Activated CD4-positive, CD25-positive, alpha-beta regulatory T cell treated with anti-CD3 and anti-CD28 coated beads, Interleukin-2, amount 50 U/mL, for 24 hours (primary cell): Measurements from ENCODE around the gene CTNNBL1.
"Not testable (repeated sequence)": the region's sequence is repeated elsewhere in the genome, so short reads cannot be mapped to it uniquely, and the experiment has no call there.

ENCODE experiments used
- ATAC-seq, 2 donors: fragments of 150-1000 bp; cut with Tn5 transposase; one replicate each; pipeline ENCODE4 v1.10.0; 2021; ENCODE audit warnings: mild to moderate bottlenecking in 1 of 2, moderate library complexity in 1 of 2

Gene CTNNBL1

GRCh38 chr20:37693635-37694626 is at the start of gene CTNNBL1:
CTNNBL1 (plus strand) TSS chr20:37694030; CDS start chr20:37694123, 93 bp downstream.
- peak; percentile 90 to 95 for ATAC-seq

- no peak for ATAC-seq
These were observed 49.2 kb upstream of the CTNNBL1 start for GRCh38 chr20:37644605-37645004.

DNA sequence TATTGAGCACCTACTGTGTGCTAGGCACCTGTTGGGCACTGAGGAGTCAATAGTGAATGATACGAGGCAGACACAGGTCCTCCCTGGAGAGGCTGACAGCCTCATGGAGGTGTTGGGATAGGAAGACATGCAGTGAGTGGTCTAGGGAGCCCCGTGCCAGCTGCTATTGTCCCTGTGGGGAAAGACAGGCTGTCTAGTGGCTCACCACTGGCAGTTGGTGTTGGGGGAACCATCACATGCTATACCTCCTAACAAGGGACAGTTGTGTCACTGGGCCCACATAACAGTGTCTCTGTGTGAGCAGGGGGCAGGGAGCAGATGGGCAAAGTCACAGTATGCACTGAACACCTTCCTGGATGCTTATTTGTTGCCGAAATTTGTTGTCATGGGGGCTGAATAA is 45.9 kb upstream of the CTNNBL1 start:
- no peak for ATAC-seq

DNA sequence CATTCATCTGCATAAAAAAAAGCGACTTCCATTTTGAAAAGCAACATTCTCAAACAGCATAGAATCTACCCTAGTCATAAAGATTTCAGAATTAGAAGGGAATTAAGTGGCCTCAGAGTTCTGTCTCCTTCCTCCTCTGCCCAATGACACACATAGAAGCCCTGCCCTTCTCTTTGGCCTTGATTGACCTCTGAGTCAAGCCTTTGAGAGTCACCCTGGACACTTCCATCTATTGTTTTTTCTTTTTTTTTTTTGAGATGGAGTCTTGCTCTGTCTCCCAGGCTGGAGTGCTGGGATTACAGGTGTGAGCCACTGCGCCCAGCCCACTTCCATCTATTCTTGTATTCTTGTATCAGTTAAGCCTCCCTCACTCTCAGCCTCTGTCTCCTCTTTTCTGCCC is 44.8 kb upstream of the CTNNBL1 start:
- ATAC-seq: no peak

DNA sequence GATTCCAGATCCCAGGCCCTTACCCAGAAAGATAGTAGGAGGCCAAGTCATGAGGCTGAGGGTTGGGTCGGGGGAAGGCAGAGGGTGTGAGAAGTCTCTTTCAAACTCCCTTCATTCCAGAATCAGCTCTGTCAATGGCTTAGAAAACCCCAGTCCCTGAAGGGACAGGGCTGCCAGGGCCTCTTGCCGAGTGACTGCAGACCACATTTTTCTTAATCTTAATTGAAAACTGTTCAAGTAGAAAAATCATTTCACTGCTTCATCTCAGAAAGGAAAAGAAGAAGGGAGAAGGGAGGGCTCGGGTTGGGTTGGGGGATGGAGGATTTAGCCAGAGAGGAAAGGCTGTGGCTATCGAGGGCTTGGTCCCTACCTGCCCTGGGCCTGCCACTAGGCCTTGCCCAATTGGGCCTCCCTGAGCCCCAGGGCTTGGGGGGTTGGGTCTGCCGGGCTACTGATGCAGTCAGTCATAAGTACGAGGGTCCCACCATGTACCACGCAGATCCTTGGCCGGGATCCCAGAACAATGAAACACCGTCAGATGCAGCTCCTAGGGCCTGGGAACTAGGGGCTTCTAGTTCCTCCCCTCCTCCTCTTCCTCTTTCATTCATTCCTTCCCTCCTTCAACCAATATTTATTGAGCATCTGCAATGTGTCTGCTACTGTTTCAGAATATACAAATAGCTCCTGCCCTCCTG is 44.0 kb upstream of the CTNNBL1 start:
- ATAC-seq: no peak

DNA sequence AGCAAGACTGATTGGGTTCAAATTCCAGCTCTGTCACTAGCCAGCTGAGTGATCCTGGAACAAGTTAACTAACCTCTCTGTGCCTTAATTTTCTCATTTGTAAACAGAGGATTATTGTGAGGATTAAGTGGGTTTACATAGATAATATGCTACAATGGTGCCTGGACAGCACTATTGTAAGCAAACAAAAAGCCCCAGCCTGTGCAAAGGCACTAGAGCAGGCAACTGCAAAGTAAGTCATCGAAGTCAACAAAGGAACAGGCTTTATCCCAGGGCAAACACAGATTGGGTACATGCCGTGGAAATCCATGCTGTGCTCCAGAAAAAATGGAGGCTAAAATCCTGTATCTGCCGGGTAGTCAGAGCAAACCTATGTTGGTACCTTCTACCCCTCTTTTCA is 43.2 kb upstream of the CTNNBL1 start:
- ATAC-seq: no peak

DNA sequence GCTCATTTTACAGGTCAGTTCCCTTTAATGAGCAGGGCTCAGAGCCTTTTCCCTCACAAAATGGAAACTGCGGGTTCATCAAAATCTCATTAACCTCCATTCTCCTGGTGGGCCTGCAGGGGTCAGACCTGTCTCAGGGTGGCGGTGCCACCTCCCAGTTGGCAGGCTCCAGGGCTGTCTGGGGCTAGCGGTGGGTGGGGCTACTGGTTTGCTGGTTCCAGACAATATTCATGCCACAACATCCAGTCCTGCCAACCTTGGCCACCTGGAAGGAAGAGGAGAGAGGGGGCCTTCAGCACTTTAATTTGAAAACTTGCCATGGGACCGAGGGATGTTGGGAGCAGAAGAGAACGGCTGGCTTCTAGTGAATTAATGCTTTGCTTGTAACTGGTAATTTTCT is 41.9 kb upstream of the CTNNBL1 start:
- peak in 1 of 2 donors; percentile 44 for ATAC-seq

DNA sequence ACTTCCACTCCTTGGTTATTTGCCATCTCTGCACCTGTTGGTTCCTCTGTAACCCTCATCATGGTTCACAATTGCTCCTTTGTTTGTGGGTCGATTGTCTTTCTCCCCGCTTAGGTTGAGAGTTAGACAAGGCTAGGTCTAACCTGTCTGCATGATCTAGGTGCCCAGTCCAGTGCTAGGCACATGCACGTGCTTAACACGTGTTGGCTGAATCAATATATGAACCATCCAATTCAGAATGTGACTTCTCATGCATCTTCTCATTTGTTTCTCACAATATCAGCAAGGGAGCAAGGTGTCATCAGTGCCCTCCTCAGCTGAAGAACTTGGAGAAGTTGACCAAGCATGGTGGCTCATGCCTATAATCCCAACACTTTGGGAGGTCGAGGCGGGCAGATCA is 36.9 kb upstream of the CTNNBL1 start:
- ATAC-seq: no peak

- no peak for ATAC-seq
These were observed 35.7 kb upstream of the CTNNBL1 start for GRCh38 chr20:37657924-37658804.

- no peak for ATAC-seq
These were observed 32.3 kb upstream of the CTNNBL1 start for GRCh38 chr20:37661519-37661918.

DNA sequence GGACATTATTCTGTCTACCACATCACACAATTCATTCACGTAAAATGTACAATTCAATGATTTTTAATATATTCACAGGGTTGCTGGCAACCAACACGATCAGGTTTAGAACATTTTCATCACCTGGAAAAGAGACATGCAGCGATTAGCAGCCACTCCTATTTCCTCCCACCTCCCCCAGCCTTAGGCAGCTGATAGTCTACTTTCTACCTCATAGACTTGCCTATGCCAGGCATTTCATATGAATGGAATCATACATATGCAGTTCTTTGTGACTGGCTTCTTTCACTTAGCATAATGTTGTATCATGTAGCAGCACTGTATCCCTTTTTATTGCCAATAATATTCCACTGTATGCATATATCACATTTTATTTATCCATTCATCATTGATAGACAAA is 31.5 kb upstream of the CTNNBL1 start:
- ATAC-seq: no peak

DNA sequence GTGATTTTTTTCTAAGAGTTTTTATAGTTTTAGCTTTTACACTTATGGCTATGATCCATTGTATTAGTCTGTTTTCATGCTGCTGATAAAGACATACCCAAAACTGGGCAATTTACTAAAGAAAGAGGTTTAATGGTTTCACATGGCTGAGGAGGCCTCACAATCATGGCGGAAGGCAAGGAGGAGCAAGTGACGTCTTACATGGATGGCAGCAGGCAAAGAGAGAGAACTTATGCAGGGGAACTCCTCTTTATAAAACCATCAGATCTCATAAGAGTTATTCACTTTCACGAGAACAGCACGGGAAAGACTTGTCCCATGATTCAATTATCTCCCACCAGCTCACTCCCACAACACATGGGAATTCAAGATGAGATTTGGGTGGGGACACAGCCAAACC is 29.2 kb upstream of the CTNNBL1 start:
- not testable (repeated sequence) for ATAC-seq

- no peak for ATAC-seq
These were observed 25.7 kb upstream of the CTNNBL1 start for GRCh38 chr20:37668166-37668565.

GRCh38 chr20:37669062-37669772 is 24.6 kb upstream of the CTNNBL1 start:
- no peak for ATAC-seq

DNA sequence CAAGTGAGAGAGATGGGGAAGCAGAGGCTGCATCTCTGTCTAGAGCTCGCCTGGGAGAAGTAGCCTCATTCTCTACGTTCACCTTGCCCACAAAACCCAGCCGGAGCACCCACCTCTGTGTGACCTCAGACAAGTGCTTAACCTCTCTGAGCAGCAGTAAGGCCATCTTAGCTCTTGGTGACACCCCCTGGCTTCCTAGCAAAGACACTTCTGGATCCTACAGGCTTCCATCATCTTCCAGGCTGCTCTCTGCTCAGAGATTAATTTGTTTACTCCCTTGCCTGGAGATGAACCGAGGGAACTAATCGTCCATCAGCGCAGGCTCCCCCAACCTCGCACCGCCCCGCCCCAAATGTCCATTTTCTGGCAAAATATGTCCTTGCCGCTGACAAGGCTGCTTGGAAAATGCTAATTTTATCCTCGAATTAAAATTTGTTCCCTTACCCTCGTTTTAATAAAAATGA is 24.0 kb upstream of the CTNNBL1 start:
- no peak for ATAC-seq

GRCh38 chr20:37670351-37670791 is 23.5 kb upstream of the CTNNBL1 start:
- ATAC-seq: no peak

- no peak for ATAC-seq
These were observed 21.7 kb upstream of the CTNNBL1 start for GRCh38 chr20:37672143-37672542.

- ATAC-seq: no peak
These were observed 20.4 kb upstream of the CTNNBL1 start for GRCh38 chr20:37673444-37673843.

GRCh38 chr20:37676440-37676839 is 17.4 kb upstream of the CTNNBL1 start:
- ATAC-seq: no peak

DNA sequence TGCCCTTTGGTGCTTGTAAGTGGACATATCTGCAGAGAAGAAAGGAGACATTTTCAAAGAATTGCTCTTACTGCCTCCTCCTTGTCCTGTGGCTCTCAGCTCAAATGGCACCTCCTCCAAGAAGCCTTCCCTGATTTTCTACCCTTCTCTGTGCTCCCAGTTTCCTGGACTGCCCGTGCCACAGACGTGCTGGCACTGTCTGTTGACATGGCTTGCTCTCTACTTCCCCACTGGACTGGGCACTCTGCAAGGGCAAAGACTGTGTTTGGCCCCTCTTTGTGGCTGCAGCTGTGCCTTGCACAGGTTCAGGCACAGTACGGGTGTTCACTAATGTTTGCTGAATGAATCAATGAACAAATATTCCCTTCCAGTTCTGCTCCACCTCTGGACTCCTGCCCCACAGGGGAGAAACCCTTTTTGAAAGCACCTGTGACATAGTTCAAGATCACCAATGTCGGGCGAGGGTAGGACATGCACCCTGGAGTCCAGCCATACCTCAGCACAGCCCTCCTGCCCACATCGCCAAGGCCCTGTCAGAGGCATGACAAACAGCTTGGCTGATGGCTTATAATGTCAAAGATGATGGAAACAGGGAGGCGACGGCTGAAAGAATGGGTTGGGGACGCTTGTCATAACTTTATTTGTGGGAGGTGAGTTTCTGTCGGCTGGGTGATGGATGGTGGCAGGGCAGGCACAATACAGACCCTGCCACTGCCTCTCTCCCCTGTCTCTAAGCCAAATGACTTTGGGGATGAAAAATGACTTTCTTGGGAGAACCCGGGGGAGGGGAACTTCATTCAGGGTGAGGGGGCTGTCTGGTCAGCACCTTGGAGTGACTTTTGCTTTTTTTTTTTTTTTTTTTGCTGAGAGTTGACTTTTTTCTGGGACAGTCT is 15.6 kb upstream of the CTNNBL1 start:
- no peak for ATAC-seq

GRCh38 chr20:37679751-37680150 is 14.1 kb upstream of the CTNNBL1 start:
- ATAC-seq: not testable (repeated sequence)
